Heart left ventricle (tissue), 16 donors: ENCODE data around the gene ALCAM. TPM values are rescaled to one million over a fixed set of nuclear protein-coding genes. Genes with fewer than 3 reads are reported as not detected.
A peak's percentile ranks its signal among the peaks of the same experiment; 100 is the strongest.

Source experiments
- ATAC-seq, 4 donors: fragments of 200-7000 bp; cut with Tn5 transposase; one replicate each; pipeline ENCODE4 v1.9.1; 2020 to 2022; ENCODE audit warnings: moderate library complexity in 4 of 4, mild to moderate bottlenecking in 3 of 4, moderate number of reproducible peaks in 1 of 4
- DNase-seq, 5 donors: peaks; one replicate each; pipeline ENCODE4 v3.0.0-alpha.2; 2020
- H3K27ac ChIP-seq, 12 donors: fragments of 200-600 bp; sonication (generic) in 4 of 12; one replicate each; pipeline versions ENCODE4 v1.5.0 to v1.8.0; 2016 to 2022; ENCODE audit warnings: mild to moderate bottlenecking in 2 of 12
- H3K27me3 ChIP-seq, 9 donors: fragments of 200-600 bp; sonication (generic) in 2 of 9; one replicate each; pipeline versions ENCODE4 v1.5.1 to v1.8.0; 2016 to 2022; ENCODE audit warnings: mild to moderate bottlenecking in 3 of 9
- H3K36me3 ChIP-seq, 9 donors: fragments of 200-600 bp; sonication (generic) in 2 of 9; one replicate each; pipeline versions ENCODE4 v1.5.0 to v1.8.0; 2018 to 2022; ENCODE audit warnings: mild to moderate bottlenecking in 2 of 9
- H3K4me1 ChIP-seq, 12 donors: fragments of 200-600 bp; sonication (generic) in 4 of 12; one replicate each; pipeline versions ENCODE4 v1.5.0 to v1.8.0; 2016 to 2022; ENCODE audit warnings: mild to moderate bottlenecking in 3 of 12
- H3K4me3 ChIP-seq, 12 donors: fragments of 200-600 bp; sonication (generic) in 4 of 12; one replicate each; pipeline versions ENCODE4 v1.5.0 to v1.8.0; 2017 to 2022; ENCODE audit warnings: mild to moderate bottlenecking in 9 of 12, moderate library complexity in 4 of 12
- H3K9me3 ChIP-seq, 12 donors: fragments of 200-600 bp; sonication (generic) in 4 of 12; one replicate each; pipeline versions ENCODE4 v1.5.0 to v1.8.0; 2016 to 2022; ENCODE audit warnings: mild to moderate bottlenecking in 1 of 12
- POLR2A ChIP-seq, 2 donors: fragments of 450-650 bp; IDR thresholded peaks; one replicate each; pipeline ENCODE4 v1.6.1; 2017; ENCODE audit warnings: antibody characterized with exemption in 2 of 2, mild to moderate bottlenecking in 2 of 2, moderate library complexity in 2 of 2
- WGBS, 4 donors: extraction: QIAGEN DNeasy Blood & Tissue Kit in 2 of 4; methylation state at CpG; one replicate each; pipeline versions ENCODE4 v1.1.5 to v1.1.7; 2013 to 2018; 5-methylcytosine and 5-hydroxymethylcytosine counted together
- intact Hi-C, 10 donors: fragments of 100-400 bp; cut with DNase I; formaldehyde crosslinking; loops; one replicate each; pipeline versions ENCODE4 v1.11.1 to v1.14.2; 2022
- polyA plus RNA-seq, 2 donors: library from polyadenylated mRNA; stranded (reverse); fragments of 200-250 nt; gene quantifications; one replicate each; pipeline ENCODE4 v1.2.3, GENCODE V29; 2013
- total RNA-seq, 9 donors: library from RNA; depleted of rRNA in 2 of 9; stranded (reverse); fragments of >200 nt in 2 of 9; fragmentation: NEBNext Ultra II Directional in 3 of 9; extraction: Animal tissue kit (Norgen Biotek cat#: 25700) in 3 of 9; gene quantifications; one replicate each; pipeline versions ENCODE4 v1.1.0 to v1.2.4, GENCODE V29; 2016 to 2023
- TF ChIP-seq, protein P1 (sequence below), 12 donors: fragments of 200-600 bp; sonication (generic) in 4 of 12; IDR thresholded peaks; one replicate each; pipeline versions ENCODE4 v1.5.0 to v1.8.0; 2018 to 2022; ENCODE audit warnings: antibody characterized with exemption in 12 of 12, mild to moderate bottlenecking in 5 of 12
- donor health status: ischemic (EF 13 %, LVEDD 7.1; RV severe dilation, severe dysfunction).
- donor health status: healthy with polysubstance abuse.
- donor health status: DM: no; HTN: yes; CAD: no.
- donor health status: DM: no; HTN: no; CAD: no.
- donor health status: ischemic (EF 25% LVEDD 6.9; RV normal size, moderate dysfunction).
- donor health status: ischemic (EF 25% LVEDD 5.7; RV mildly dilated, moderate dysfunction).
- donor health status: healthy.
- donor health status: DM: yes; HTN: yes; CAD: no.
- donor health status: ischemic (EF 35%, LVEDD 5.7; RV mildly dilated, moderate dysfunction).
- donor health status: nonischemic (EF 11% LVEDD 7.7; RV severe dilation, severe dysfunction).
- donor health status: DM: yes; HTN: yes; CAD: no.
- donor health status: PGD.
- donor health status: ischemic (EF 29% LVEDD 5.4; RV normal size, mild dysfunction).
- donor health status: nonischemic (EF 23%, LVEDD 6.1; RV moderate dilation, normal function).

The ALCAM gene
- total and polyA plus RNA-seq, 11 donors = 0.91 to 19.9 (median 5.5) TPM

DNA sequence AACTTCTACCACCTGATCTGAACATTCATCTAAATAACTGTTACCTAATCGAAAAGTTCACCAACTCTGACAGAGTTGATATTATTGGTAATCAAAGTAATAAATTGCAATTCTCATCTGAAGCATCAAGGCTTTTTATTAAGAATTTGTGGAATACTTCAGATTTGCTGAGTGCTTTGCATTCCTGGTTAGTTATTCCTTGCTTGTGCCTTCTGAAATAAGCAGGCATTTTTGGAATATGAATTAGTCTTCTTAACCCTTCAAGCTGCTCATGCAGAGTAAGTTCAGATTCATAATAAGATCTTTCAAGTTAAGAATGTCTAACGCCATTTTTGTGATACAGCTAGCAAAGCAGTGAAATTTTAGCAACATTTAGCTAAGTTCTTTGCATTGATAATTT is 188.5 kb downstream of the ALCAM start:
- intact Hi-C loops = no loop called here
- no peaks in the 10 kb centered on the region for H3K4me1 ChIP-seq
- no peak overlapping the region for H3K4me3 ChIP-seq
- peaks cover 0 to 8% (median 0%) of the 10 kb centered on the region in 9 donors for H3K36me3 ChIP-seq
- ATAC-seq (no peak), DNase-seq (no peak)
- no peaks in the 10 kb centered on the region for H3K27me3 ChIP-seq
- no peaks in the 10 kb centered on the region for H3K9me3 ChIP-seq
- H3K27ac ChIP-seq = no peak overlapping the region
- 81 to 91% (median 85%) methylated on average over 2 of the region's 2 CpGs for WGBS, 4 donors
- TF ChIP-seq, protein P1, sequence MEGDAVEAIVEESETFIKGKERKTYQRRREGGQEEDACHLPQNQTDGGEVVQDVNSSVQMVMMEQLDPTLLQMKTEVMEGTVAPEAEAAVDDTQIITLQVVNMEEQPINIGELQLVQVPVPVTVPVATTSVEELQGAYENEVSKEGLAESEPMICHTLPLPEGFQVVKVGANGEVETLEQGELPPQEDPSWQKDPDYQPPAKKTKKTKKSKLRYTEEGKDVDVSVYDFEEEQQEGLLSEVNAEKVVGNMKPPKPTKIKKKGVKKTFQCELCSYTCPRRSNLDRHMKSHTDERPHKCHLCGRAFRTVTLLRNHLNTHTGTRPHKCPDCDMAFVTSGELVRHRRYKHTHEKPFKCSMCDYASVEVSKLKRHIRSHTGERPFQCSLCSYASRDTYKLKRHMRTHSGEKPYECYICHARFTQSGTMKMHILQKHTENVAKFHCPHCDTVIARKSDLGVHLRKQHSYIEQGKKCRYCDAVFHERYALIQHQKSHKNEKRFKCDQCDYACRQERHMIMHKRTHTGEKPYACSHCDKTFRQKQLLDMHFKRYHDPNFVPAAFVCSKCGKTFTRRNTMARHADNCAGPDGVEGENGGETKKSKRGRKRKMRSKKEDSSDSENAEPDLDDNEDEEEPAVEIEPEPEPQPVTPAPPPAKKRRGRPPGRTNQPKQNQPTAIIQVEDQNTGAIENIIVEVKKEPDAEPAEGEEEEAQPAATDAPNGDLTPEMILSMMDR (IDR thresholded peaks at IDR 0.05) = no peak
- no peak for TF ChIP-seq POLR2A (IDR thresholded peaks at IDR 0.05)

DNA sequence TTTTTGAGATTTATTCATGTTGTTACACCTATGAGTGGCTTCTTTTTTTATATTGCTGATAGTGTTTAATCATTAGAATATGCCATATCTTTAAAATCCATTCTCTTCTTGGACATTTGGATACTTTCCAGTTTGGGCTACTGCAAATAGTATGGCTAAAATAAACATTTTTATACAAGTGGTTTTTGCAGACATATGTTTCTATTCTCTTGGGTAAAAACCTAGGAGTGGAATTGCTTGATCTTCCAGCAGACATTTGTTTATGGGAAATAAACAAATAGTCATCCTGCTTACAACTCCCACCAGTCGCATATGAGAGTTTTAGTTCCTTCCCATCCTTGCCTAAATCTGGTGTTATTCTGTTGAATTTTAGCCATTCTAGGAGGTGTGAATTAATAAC is 193.1 kb downstream of the ALCAM start:
- DNase-seq (no peak), ATAC-seq (no peak)
- TF ChIP-seq, protein P1 (IDR thresholded peaks at IDR 0.05) = no peak
- no peak for TF ChIP-seq POLR2A (IDR thresholded peaks at IDR 0.05)
- WGBS, 4 donors = 75 to 83% (median 76%) methylated on average over 1 of the region's 1 CpG
- H3K4me3 ChIP-seq = no peak overlapping the region
- no peaks in the 10 kb centered on the region for H3K9me3 ChIP-seq
- H3K27ac ChIP-seq = no peak overlapping the region
- H3K36me3 ChIP-seq = no peaks in the 10 kb centered on the region
- no peaks in the 10 kb centered on the region for H3K4me1 ChIP-seq
- no peaks in the 10 kb centered on the region for H3K27me3 ChIP-seq
- intact Hi-C loops = no loop called here

DNA sequence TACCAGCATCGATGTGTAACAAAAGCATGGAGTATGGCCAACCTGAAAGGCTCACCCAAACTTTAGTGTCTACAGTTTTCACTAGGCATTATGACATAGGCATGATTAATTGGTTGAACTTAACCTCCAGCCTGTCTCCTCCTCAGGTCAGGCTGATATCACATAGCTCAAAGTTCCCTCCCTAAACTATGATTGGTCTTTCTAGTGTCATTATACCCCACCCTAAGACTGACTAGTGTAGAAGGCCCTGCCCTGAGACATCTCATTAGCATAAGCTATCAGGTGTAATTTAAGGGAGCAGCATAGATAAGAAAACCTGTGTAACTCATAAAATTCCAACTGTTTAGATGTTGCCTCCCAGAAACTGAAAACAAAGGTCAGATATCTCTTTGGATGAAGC is 195.2 kb downstream of the ALCAM start:
- no peak for TF ChIP-seq POLR2A (IDR thresholded peaks at IDR 0.05)
- TF ChIP-seq, protein P1 (IDR thresholded peaks at IDR 0.05) = no peak
- no peaks in the 10 kb centered on the region for H3K4me1 ChIP-seq
- no peak overlapping the region for H3K4me3 ChIP-seq
- 91 to 97% (median 92%) methylated on average over 1 of the region's 1 CpG for WGBS, 4 donors
- ATAC-seq (no peak), DNase-seq (no peak)
- H3K27me3 ChIP-seq = no peaks in the 10 kb centered on the region
- peaks cover 0 to 5% (median 0%) of the 10 kb centered on the region in 12 donors for H3K9me3 ChIP-seq
- intact Hi-C loops = no loop called here
- H3K27ac ChIP-seq = no peak overlapping the region
- no peaks in the 10 kb centered on the region for H3K36me3 ChIP-seq

DNA sequence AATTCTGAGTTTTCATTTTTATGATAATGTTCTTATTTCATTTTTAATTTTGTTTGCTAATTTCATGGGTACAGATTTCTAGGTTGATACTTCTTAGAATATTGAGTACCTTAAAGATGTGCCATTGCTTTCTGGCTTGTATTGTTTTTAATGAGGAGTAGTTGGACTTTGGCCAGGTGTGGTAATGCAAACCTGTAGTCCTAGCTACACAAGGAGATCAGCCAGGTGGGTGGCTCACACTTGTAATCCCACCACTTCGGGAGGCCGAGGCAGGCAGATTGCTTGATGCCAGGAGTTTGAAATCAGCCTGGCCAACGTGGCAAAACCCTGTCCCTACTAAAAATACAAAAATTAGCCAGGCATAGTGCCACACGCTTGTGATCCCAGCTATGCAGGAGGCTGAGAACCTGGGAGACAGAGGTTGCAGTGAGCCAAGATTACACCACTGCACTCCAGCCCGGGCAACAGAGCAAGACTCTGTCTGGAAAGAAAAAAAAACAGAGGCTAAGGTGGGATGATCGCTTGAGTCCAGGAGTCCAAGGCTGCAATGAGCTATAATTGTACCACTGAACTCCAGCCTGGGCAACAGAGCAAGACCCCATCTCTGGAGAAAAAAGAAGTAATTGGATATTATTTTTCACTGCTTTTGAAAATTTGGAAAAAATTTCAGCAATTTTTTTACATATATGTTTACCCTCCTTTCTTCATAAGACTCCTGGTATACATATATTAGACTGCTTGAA is 198.0 kb downstream of the ALCAM start:
- no peak overlapping the region for H3K27ac ChIP-seq
- H3K4me1 ChIP-seq = no peaks in the 10 kb centered on the region
- 65 to 77% (median 68%) methylated on average over 6 of the region's 6 CpGs for whole genome bisulfite sequencing, 4 donors
- intact Hi-C loops = no loop called here
- no peak overlapping the region for H3K4me3 ChIP-seq
- H3K27me3 ChIP-seq = no peaks in the 10 kb centered on the region
- DNase-seq (peak in 1 of 5 donors; percentile 17), ATAC-seq (no peak)
- no peaks in the 10 kb centered on the region for H3K36me3 ChIP-seq
- peaks cover 0 to 5% (median 0%) of the 10 kb centered on the region in 12 donors for H3K9me3 ChIP-seq
- TF ChIP-seq, protein P1 (IDR thresholded peaks at IDR 0.05) = no peak
- TF ChIP-seq POLR2A (IDR thresholded peaks at IDR 0.05) = no peak
